K562 (cell line): ENCODE data around the gene PIK3R2. TPM values are rescaled to one million over a fixed set of nuclear protein-coding genes. Genes with fewer than 3 reads are reported as not detected.
A peak's percentile ranks its signal among the peaks of the same experiment; 100 is the strongest.

Experiments used
- ATAC-seq: fragments of 200-7000 bp; cut with Tn5 transposase; 3 replicates; pipeline ENCODE4 v1.9.1; 2020; ENCODE audit warnings: moderate library complexity
- BruUV-seq: library from RNA; stranded (reverse); fragments of 400-500 nt; replicated peaks from 2 replicates; lab custom pipeline; 2021; lab: Mats Ljungman, UMichigan
- CTCF ChIA-PET: fragments of 300-600 bp; formaldehyde crosslinking; extraction: SDS; loops from one replicate; lab custom pipeline; 2021; ENCODE audit warnings: low intra/inter-chr PET ratio; lab: Yijun Ruan, JAX
- POLR2A ChIA-PET: fragments of 300-600, 350-650 bp; sonication (Branson Sonifier 250); formaldehyde crosslinking; extraction: SDS; loops from one replicate; lab custom pipeline; 2021; ENCODE audit warnings: antibody characterized with exemption, inconsistent platforms; lab: Yijun Ruan, JAX
- DNase-seq, 4 experiments: peaks; one replicate each; pipeline versions ENCODE4 v3.0.0 to v3.0.0-alpha.2; 2011 to 2018; ENCODE audit warnings: low spot score in 3 of 4, mixed read lengths in 3 of 4; ENCODE audit errors: extremely low read depth in 1 of 4
- FAIRE-seq: peaks from 2 replicates; lab custom pipeline; 2011; peaks lifted over from hg19 to GRCh38; lab: Jason Lieb, UNC
- H2AFZ ChIP-seq: 2 replicates; pipeline ENCODE4 v1.6.0; 2011; ENCODE audit warnings: low read depth, low read length, control low read depth, inconsistent platforms
- H3K27ac ChIP-seq: fragments of 200-600 bp; 3 replicates; pipeline ENCODE4 v1.8.0; 2011; ENCODE audit warnings: low read depth, mild to moderate bottlenecking, control low read depth, inconsistent platforms, low read length, moderate library complexity, mixed read lengths; ENCODE audit errors: extremely low read depth
- H3K27me3 ChIP-seq, 2 experiments: fragments of 300-600 bp in 1 of 2; 2 replicates in 1 of 2; 3 replicates in 1 of 2; pipeline versions ENCODE4 v1.6.0 to v1.8.0; 2011; ENCODE audit warnings: inconsistent platforms in 2 of 2, low read length in 2 of 2, mild to moderate bottlenecking in 1 of 2, mixed read lengths in 1 of 2, moderate library complexity in 1 of 2; ENCODE audit not compliant: control insufficient read depth in 2 of 2, insufficient read depth in 2 of 2
- H3K36me3 ChIP-seq: fragments of 300-600 bp; 3 replicates; pipeline ENCODE4 v1.8.0; 2011; ENCODE audit warnings: mild to moderate bottlenecking, low read length, inconsistent platforms; ENCODE audit not compliant: control insufficient read depth, insufficient read depth
- H3K4me1 ChIP-seq, 2 experiments: fragments of 200-600 bp in 1 of 2; replicated peaks in 1 of 2; 2 replicates in 1 of 2; 3 replicates in 1 of 2; pipeline versions ENCODE4 v1.5.1 to v1.8.0; 2011; ENCODE audit warnings: inconsistent platforms in 2 of 2, low read length in 2 of 2, mild to moderate bottlenecking in 1 of 2, mixed read lengths in 1 of 2, moderate library complexity in 1 of 2; ENCODE audit not compliant: control insufficient read depth in 2 of 2, insufficient read depth in 2 of 2
- H3K4me2 ChIP-seq: 2 replicates; pipeline ENCODE4 v1.6.1; 2011; ENCODE audit warnings: low read length, control low read depth, inconsistent platforms, mixed read lengths; ENCODE audit not compliant: insufficient read depth
- H3K4me3 ChIP-seq: fragments of 200-600 bp; sonication (generic), shearing (Covaris generic); 2 replicates; pipeline ENCODE4 v1.5.1; 2016; ENCODE audit warnings: control low read depth, inconsistent platforms
- H3K79me2 ChIP-seq: fragments of 200-600 bp; 3 replicates; pipeline ENCODE4 v1.8.0; 2011; ENCODE audit warnings: low read length, inconsistent platforms; ENCODE audit not compliant: control insufficient read depth, insufficient read depth
- H3K9ac ChIP-seq, 2 experiments: 2 replicates each; pipeline versions ENCODE4 v1.6.0 to v1.6.1; 2011; ENCODE audit warnings: low read depth in 2 of 2, low read length in 2 of 2, control low read depth in 1 of 2, inconsistent platforms in 1 of 2, mild to moderate bottlenecking in 1 of 2, mixed read lengths in 1 of 2; ENCODE audit not compliant: insufficient read depth in 1 of 2
- H3K9me1 ChIP-seq: one replicate; pipeline ENCODE4 v1.6.0; 2011; ENCODE audit warnings: inconsistent platforms, mild to moderate bottlenecking, low read length, moderate library complexity; ENCODE audit not compliant: control insufficient read depth, insufficient read depth
- H3K9me3 ChIP-seq: replicated peaks from 2 replicates; pipeline ENCODE4 v1.5.1; 2011; ENCODE audit warnings: low read depth, low read length, inconsistent platforms; ENCODE audit not compliant: control insufficient read depth, insufficient read depth
- H4K20me1 ChIP-seq: replicated peaks from 2 replicates; pipeline ENCODE4 v1.6.1; 2011; ENCODE audit warnings: low read length, inconsistent platforms, mixed read lengths; ENCODE audit not compliant: control insufficient read depth, insufficient read depth
- ATF1 ChIP-seq, 2 experiments: fragments of 450-650 bp in 1 of 2; IDR thresholded peaks; 2 replicates each; pipeline ENCODE4 v1.6.1; 2016; ENCODE audit warnings: missing compliant biosample characterization in 1 of 2, missing genetic modification characterization in 1 of 2
- ELF4 ChIP-seq: fragments of 450-650 bp; formaldehyde crosslinking; IDR thresholded peaks from 2 replicates; pipeline ENCODE4 v1.4.0; 2022; ENCODE audit warnings: missing genetic modification characterization
- EP300 ChIP-seq: IDR thresholded peaks from 2 replicates; pipeline ENCODE4 v1.6.1; 2012; ENCODE audit warnings: low read length, improper control_type of control experiment
- ESRRA ChIP-seq: fragments of 450-650 bp; IDR thresholded peaks from 2 replicates; pipeline ENCODE4 v1.6.1; 2014; ENCODE audit warnings: low read depth, mild to moderate bottlenecking, moderate library complexity, borderline replicate concordance
- HNRNPK ChIP-seq: fragments of 200-400 bp; formaldehyde crosslinking; IDR thresholded peaks from one replicate; pipeline ENCODE4 v1.6.1; 2018; ENCODE audit warnings: mild to moderate bottlenecking, low read depth, low read length; ENCODE audit not compliant: poor library complexity, severe bottlenecking
- KAT7 ChIP-seq: sonication (generic); formaldehyde crosslinking; IDR thresholded peaks from 2 replicates; pipeline ENCODE4 v1.8.0; 2022; ENCODE audit warnings: missing genetic modification reagents, mild to moderate bottlenecking, borderline replicate concordance
- PCBP2 ChIP-seq: fragments of 200-400 bp; formaldehyde crosslinking; IDR thresholded peaks from 2 replicates; pipeline ENCODE4 v1.6.1; 2018; ENCODE audit warnings: low read length, low read depth, mild to moderate bottlenecking, moderate library complexity; ENCODE audit not compliant: poor library complexity, severe bottlenecking
- ZBTB2 ChIP-seq: fragments of 450-650 bp; IDR thresholded peaks from 2 replicates; pipeline ENCODE4 v1.6.1; 2016; ENCODE audit warnings: antibody characterized with exemption
- ZBTB40 ChIP-seq, 2 experiments: fragments of 450-650 bp in 1 of 2; sonication (generic) in 1 of 2; formaldehyde crosslinking in 1 of 2; IDR thresholded peaks; 2 replicates each; pipeline versions ENCODE4 v1.7.1 to v1.9.0; 2016 to 2022; ENCODE audit warnings: inconsistent platforms in 1 of 2, mild to moderate bottlenecking in 1 of 2, missing genetic modification reagents in 1 of 2
- ZEB2 ChIP-seq: fragments of 450-650 bp; IDR thresholded peaks from 2 replicates; pipeline ENCODE4 v1.6.1; 2016
- ZNF146 ChIP-seq: IDR thresholded peaks from one replicate; pipeline ENCODE4 v1.6.1; 2018; ENCODE audit warnings: missing compliant biosample characterization; ENCODE audit not compliant: unreplicated experiment
- WGBS: fragments of 100-300 bp; shearing (Covaris generic); methylation state at CpG from one replicate; pipeline ENCODE4 v1.1.6; 2016; ENCODE audit warnings: low coverage, mixed read lengths; ENCODE audit not compliant: insufficient coverage; ENCODE audit errors: missing lambda C conversion rate; 5-methylcytosine and 5-hydroxymethylcytosine counted together
- in situ Hi-C: fragments of 300-500 bp; cut with MboI; formaldehyde crosslinking; loops from 4 replicates; pipeline ENCODE4 v1.15.0; 2018; ENCODE audit warnings: inconsistent platforms, mixed read lengths
- intact Hi-C: fragments of 100-400 bp; cut with micrococcal nuclease; formaldehyde crosslinking; loops from 2 replicates; pipeline ENCODE4 v1.14.2; 2022
- polyA plus RNA-seq, 8 experiments: library from polyadenylated mRNA; depleted of rRNA in 4 of 8; stranded (reverse) in 5 of 8; unstranded in 3 of 8; fragments of >200 nt; fragmentation: Nextera tagmentation in 2 of 8; fragmentation: Illumina TruSeq in 1 of 8; extraction: Ambion mirVana in 2 of 8; extraction: Trizol in 1 of 8; gene quantifications; 2 replicates each; pipeline versions ENCODE4 v1.2.1 to v1.2.3, GENCODE V29; 2011 to 2014; ENCODE audit warnings: inconsistent platforms in 1 of 8, missing spikeins in 1 of 8
- total RNA-seq, 7 experiments: library from RNA; depleted of rRNA in 6 of 7; stranded (reverse); fragments of >200 nt in 6 of 7; fragmentation: Illumina TruSeq in 2 of 7; extraction: Trizol in 2 of 7; gene quantifications; 2 replicates each; pipeline versions ENCODE4 v1.2.1 to v1.2.3, GENCODE V29; 2011 to 2021; ENCODE audit warnings: low replicate concordance in 1 of 7

The PIK3R2 gene
- total and polyA plus RNA-seq, 9 of the 15 experiments (the other 6 are each of a cell fraction or from before 2014, with no cell fraction given) = 0.39 to 37.9 (median 5.3) TPM

DNA sequence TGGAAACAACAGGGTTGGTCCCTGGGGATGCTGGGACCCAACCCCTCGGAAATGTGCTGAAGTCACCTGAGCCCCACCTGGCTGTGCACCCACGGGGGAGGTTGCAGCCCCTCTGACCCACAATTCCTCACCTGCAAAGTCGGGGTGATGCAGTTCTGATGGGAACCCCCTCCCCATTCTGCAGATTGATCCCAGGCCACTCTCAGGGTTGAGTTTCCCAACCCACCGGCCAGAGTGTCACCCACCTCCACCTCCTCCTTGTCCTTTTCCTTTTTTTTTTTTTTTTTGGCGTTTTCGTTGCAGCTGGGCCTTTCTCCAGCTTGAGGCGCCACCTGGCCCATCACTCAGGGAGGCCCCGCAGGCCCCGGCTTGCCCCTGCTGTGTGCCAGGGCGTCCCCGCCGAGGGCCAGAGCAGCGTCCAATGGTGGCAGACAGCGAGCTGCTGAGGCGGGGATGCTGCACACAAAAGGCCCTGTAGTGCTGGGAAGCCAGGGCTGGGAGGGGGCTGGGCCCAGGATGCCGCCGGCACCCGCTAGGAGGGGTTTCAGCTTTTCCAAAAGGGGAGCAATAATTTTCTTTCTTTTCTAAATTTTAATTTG, 4.6 kb downstream of the PIK3R2 start:
- Histone ChIP-seq H3K9ac (peak overlapping the region in 1 of 2 experiments; percentile 86; a peak in 2 of 4 replicates), H2AFZ (no peak overlapping the region), H3K27ac (peak overlapping the region; percentile 25; the same call in 1 of the 3 replicates), H3K27me3 (no peaks in the 10 kb centered on the region), H3K9me3 (no peaks in the 10 kb centered on the region), H3K79me2 (peaks cover 65% of the 10 kb centered on the region), H3K36me3 (peaks cover 53% of the 10 kb centered on the region; the same call in 2 of the 3 replicates), H4K20me1 (peaks cover 23% of the 10 kb centered on the region), H3K4me3 (no peak overlapping the region), H3K9me1 (peaks cover 3% of the 10 kb centered on the region), H3K4me1 (peaks cover 42 to 79% of the 10 kb centered on the region in 2 experiments), H3K4me2 (peak overlapping the region; percentile 64)
- ATAC-seq (no peak), DNase-seq (no peak), FAIRE-seq (no peak)
- in situ Hi-C loops (no loop called here), intact Hi-C loops (loop anchor here (1.0 to 10.0 kb wide), 3 partner anchors 44 to 213 kb away; no protein-coding TSS in a partner anchor)
- no TSS peak for BruUV-seq
- ChIA-PET CTCF (interaction anchor here (0.6 to 1.1 kb wide), 3 partner anchors 11 to 95 kb away, joined by 3 to 5 read pairs (median 4); no protein-coding TSS in a partner anchor), POLR2A (interaction anchor here (0.9 to 1.0 kb wide), 2 partner anchors 23 to 34 kb away, joined by 3 read pairs; no protein-coding TSS in a partner anchor)
- 35% methylated on average over 14 of the region's 18 CpGs for WGBS
- no peak for TF ChIP-seq EP300
- TF ChIP-seq ZBTB2 = no peak
- TF ChIP-seq ESRRA = no peak
- TF ChIP-seq ZBTB40 (IDR thresholded peaks at IDR 0.05) = no peak
- no peak for TF ChIP-seq ZBTB40 (CRISPR knock-in tag; IDR thresholded peaks at IDR 0.05)
- TF ChIP-seq ATF1 (CRISPR knock-in tag; IDR thresholded peaks at IDR 0.05) = no peak
- no peak for TF ChIP-seq ATF1 (tag; IDR thresholded peaks at IDR 0.05)
- no peak for TF ChIP-seq PCBP2
- TF ChIP-seq HNRNPK = no peak
- TF ChIP-seq ZNF146 (CRISPR knock-in tag) = no peak
- TF ChIP-seq ELF4 (CRISPR knock-in tag) = no peak
- TF ChIP-seq ZEB2 = no peak
- no peak for TF ChIP-seq KAT7 (CRISPR knock-in tag)
